ENCODE data around the gene SLC25A1. TPM values are rescaled to one million over a fixed set of nuclear protein-coding genes. Genes with fewer than 3 reads are reported as not detected.

SLC25A1 gene
- total RNA-seq, 1 experiment from 2014 or later, result 151 TPM

- H3K18ac ChIP-seq (ENCODE audit: insufficient read length, low read depth, low read length), result no peak overlapping the region
- no peak overlapping the region for H2BK15ac ChIP-seq (ENCODE audit: low read depth, low read length)
- no peaks in the 10 kb centered on the region for H3K79me2 ChIP-seq (ENCODE audit: insufficient read depth, low read length)
- Mint-ChIP-seq H3K27ac (no peak overlapping the region), H3K9me3 (no peaks in the 10 kb centered on the region), H3K27me3 (ENCODE audit: low read depth) (no peaks in the 10 kb centered on the region), H3K36me3 (ENCODE audit: insufficient read depth in 1 of 3, low read depth in 3 of 3) (peaks cover 0 to 18% (median 9%) of the 10 kb centered on the region in 3 experiments; a peak in 5 of 7 replicates), H3K4me1 (peaks cover 37 to 40% of the 10 kb centered on the region in 2 experiments), H3K4me3 (peak overlapping the region; percentile 70 to 79)
- no peaks in the 10 kb centered on the region for H3K27me3 ChIP-seq (ENCODE audit: insufficient read depth, low read length)
- H2AFZ ChIP-seq (ENCODE audit: low read length), result no peak overlapping the region
- no peak overlapping the region for H2BK20ac ChIP-seq (ENCODE audit: low read depth, low read length, poor library complexity, severe bottlenecking)
- peak overlapping the region; percentile 14 for H3K9ac ChIP-seq (ENCODE audit: extremely low read depth, insufficient read length, low read length)
- H3K79me1 ChIP-seq (ENCODE audit: insufficient read depth, low read depth, low read length, poor library complexity, severe bottlenecking), result no peaks in the 10 kb centered on the region
- no peak overlapping the region for H2AK5ac ChIP-seq (ENCODE audit: insufficient read length, low read length)
- no peak overlapping the region for H4K5ac ChIP-seq (ENCODE audit: insufficient read length, low read depth, low read length)
- peak overlapping the region; percentile 41; the same call in 1 of the 2 replicates for H3K14ac ChIP-seq (ENCODE audit: insufficient read depth, low read length)
- H3K4ac ChIP-seq (ENCODE audit: low read depth, low read length), result no peak overlapping the region
- no peak overlapping the region for H2BK12ac ChIP-seq (ENCODE audit: insufficient read length, low read depth, low read length)
- H4K8ac ChIP-seq (replicated peaks; ENCODE audit: insufficient read length, low read depth, low read length), result no peak overlapping the region
- TF ChIP-seq CTCF (conservative IDR thresholded peaks at IDR 0.05), result no peak
- H3K4me1 ChIP-seq (ENCODE audit: insufficient read depth, low read length), result peaks cover 3% of the 10 kb centered on the region; the same call in 1 of the 2 replicates
- WGBS (ENCODE audit: extremely low coverage, insufficient read length, low lambda C conversion rate), result no CpG with 5 or more reads among the region's 80 CpGs
- peaks cover 2% of the 10 kb centered on the region for H4K20me1 ChIP-seq (ENCODE audit: control insufficient read depth, insufficient read depth, insufficient read length)
- H3T11ph ChIP-seq (ENCODE audit: low read length), result no peak overlapping the region
- peaks cover 5% of the 10 kb centered on the region for H3K23me2 ChIP-seq (ENCODE audit: insufficient read length, low read depth, low read length, poor library complexity, severe bottlenecking)
- H3K4me2 ChIP-seq (ENCODE audit: insufficient read depth, insufficient read length, low read length), result peak overlapping the region; percentile 52
- DNase-seq, result no peak
- H4K91ac ChIP-seq (ENCODE audit: insufficient read length, low read depth, low read length), result no peak overlapping the region
- no peak overlapping the region for H3K23ac ChIP-seq (ENCODE audit: insufficient read length, low read depth, low read length)
- no peak overlapping the region for H2BK5ac ChIP-seq (ENCODE audit: insufficient read length, low read length)
- H3K9me3 ChIP-seq (ENCODE audit: control insufficient read depth, low read depth, low read length), result no peaks in the 10 kb centered on the region
- no peak overlapping the region for H3K27ac ChIP-seq (ENCODE audit: insufficient read length, low read depth, low read length)
- H2BK120ac ChIP-seq (ENCODE audit: low read depth, low read length, poor library complexity, severe bottlenecking), result no peak overlapping the region
- no peak overlapping the region for H3K56ac ChIP-seq (ENCODE audit: insufficient read length, low read depth, low read length)
These were observed 375 bp downstream of the SLC25A1 start for GRCh38 chr22:19178065-19178656.

Data from H9 (cell line).